NK-92 (cell line): ENCODE data around the gene EVI2A.
"Not testable (repeated sequence)": the region's sequence is repeated elsewhere in the genome, so short reads cannot be mapped to it uniquely, and the experiment has no call there.

ENCODE experiments used
- DNase-seq: peaks from one replicate; lab custom pipeline; 2025; ENCODE audit not compliant: unreplicated experiment; lab: John Stamatoyannopoulos, UW

The EVI2A gene, protein sequence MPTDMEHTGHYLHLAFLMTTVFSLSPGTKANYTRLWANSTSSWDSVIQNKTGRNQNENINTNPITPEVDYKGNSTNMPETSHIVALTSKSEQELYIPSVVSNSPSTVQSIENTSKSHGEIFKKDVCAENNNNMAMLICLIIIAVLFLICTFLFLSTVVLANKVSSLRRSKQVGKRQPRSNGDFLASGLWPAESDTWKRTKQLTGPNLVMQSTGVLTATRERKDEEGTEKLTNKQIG

DNA sequence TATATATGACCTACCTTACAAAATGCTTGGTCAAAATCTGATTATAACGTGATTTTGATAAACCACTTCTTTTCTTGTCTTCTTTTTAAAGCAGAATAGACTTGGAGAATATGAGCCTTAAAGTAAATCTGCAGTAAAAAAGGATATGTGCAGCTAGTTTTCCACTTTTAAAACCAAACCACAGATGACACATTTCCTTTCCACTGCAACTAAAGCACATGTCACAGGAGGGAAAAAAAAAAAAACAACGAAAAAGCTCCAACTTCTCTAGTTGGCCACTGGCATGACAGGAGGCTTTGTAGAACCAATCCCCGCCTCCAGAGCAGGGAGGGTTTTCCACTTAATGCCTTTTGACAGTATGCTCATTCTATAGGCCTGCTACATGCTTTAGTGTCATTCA is at the start of gene EVI2A:
EVI2A (minus strand) TSS at position 142 of the 400 bp plus-strand sequence. CDS start 2,609 bp downstream, outside the sequence.
- no peak for DNase-seq

DNA sequence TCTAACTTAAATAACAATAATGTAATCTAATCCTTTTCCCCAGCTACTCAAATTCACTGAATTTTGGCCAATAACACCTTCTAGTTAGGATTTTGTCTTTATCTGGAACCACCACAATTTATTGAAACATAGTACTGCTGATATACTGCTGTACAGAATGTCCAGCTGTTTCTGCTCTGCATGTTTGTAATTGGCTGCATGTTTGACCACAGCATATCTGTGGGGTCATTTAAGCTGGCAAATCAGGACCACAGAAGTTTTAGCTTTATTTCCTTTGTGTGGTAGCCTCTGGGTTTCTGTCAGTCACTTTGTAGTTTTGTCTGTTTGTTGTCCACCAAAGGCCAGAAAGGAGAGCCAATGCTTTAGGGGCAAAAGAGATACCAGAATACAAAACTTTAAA is 47.8 kb upstream of the EVI2A start:
- no peak for DNase-seq

DNA sequence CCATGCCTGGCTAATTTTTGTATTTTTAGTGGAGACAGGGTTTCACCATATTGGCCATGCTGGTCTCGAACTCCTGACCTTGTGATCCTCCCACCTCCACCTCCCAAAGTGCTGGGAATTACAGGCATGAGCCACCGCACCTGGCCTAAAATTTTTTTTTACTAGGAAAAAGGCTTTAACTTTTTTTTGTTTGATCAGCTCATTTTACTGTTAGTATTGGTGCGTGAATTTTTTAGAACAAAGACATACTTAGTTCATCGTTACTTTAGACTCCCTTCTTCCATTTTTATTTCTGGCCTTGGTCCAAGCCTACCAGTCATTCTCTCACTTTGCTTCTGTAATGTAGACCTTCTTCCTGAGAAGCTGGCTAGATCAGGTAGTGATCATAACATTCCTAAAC is 44.7 kb upstream of the EVI2A start:
- DNase-seq, result no peak

DNA sequence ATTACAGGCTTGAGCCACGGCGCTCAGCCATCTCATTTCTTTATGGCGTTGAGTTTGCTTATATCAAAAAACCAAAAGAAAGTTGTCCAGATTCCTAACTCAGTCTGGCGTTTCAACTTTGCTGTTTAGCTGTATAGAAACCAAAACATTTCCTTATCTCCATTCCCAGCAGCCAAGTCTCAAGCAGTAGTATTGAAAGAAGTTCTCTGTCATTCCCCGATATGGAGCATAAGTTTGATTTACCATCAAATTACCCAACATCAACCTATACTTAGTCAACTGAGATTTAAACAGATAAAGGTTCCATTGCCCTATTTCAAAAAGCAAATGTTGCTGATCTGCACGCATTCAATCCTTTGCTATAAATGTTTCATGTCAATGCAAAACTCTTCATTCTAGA is 42.6 kb upstream of the EVI2A start:
- no peak for DNase-seq

DNA sequence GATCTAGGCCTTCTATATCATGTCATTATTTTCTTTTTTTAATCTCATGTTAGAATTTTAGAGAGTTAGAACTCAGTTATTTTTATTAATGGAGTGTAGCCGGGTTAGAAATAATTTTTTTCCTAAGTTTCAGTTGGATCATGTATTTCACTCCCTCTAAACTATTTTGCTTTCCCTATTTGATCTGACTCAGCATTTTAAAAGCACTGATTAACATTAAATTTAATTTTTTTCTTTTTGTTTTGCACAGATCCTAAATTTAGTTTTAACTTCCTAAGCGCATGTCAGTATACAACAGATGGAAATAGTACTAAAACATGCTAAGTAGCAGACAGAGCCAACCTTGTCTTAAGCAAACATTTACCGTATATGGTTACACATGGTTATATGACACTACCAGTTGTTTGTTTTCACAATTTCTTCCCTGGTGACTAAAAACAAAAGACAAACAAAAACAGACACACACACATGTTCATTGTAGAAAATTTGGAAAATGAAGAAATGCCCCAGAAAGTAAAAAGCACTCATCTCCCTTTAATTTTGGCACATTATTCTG is 36.5 kb upstream of the EVI2A start:
- DNase-seq, result no peak

DNA sequence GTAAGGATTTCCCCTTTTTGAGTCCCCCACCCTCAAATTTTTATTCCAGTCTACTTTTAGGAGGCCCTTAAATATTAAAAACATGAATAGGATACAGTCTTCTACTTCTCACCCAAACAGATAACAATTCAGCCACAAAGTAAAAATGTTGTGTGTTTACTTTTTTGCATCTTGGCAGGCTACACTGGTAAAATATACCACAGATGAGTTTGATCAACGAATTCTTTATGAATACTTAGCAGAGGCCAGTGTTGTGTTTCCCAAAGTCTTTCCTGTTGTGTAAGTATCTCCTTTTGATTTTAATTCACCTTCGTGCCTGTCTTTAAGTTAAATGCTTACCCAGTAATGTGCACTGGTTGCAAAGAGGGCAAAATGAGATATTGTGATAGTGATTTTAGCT is 35.7 kb upstream of the EVI2A start:
- DNase-seq, result no peak

DNA sequence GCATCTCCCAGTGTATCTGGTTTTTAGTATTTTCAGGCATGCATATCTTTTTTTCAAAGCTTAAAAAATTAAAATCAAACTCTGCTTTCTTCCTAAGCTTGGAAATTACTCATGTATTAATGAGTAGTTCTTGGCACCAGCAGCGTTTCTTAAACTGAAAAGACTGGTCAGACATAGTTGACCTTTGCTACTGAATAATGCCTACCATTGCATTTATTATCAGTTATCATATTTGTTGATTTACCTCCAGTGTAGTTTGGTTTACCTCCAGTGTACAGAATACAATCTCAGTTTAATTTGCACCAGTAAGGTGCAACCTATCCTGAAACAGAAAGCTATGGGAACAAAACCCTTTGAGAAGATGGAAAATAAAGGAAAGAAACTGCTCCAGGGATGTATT is 34.5 kb upstream of the EVI2A start:
- DNase-seq, result no peak

DNA sequence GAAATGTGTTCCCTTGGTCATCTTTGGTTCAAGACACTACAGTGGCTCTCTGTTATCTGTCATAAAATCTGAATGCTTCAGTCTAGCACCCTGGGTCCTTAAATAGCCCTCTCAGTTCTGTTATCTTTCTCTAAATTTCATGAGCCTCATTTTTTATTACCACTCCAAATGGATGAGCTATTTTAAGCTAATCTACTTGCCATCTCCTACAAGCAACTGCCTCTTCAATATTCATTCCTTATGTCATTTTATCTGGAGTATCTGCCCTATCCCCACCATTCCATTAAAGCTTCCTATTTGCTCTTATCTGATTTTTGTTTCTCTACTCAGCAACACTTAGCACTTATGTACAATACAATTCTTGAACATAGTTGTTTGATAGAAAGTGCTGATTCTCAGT is 28.0 kb upstream of the EVI2A start:
- no peak for DNase-seq

DNA sequence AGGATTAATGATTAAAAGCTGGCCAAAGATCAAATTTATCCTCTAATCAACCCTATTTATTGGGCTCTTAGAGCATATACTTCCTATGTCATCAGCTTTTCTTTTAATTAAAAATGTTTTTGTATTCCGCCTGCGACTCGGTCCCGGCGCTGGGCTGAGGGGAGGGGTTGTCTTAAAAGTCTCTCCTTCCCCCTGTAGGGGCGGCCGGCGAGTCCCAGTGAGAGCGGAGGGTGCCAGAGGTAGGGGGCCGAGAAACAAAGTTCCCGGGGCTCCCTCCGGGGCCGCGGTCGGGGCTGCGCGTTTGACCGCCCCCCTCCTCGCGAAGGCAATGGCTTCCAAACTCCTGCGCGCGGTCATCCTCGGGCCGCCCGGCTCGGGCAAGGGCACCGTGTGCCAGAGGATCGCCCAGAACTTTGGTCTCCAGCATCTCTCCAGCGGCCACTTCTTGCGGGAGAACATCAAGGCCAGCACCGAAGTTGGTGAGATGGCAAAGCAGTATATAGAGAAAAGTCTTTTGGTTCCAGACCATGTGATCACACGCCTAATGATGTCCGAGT is 23.8 kb upstream of the EVI2A start:
- DNase-seq, result not testable (repeated sequence)

DNA sequence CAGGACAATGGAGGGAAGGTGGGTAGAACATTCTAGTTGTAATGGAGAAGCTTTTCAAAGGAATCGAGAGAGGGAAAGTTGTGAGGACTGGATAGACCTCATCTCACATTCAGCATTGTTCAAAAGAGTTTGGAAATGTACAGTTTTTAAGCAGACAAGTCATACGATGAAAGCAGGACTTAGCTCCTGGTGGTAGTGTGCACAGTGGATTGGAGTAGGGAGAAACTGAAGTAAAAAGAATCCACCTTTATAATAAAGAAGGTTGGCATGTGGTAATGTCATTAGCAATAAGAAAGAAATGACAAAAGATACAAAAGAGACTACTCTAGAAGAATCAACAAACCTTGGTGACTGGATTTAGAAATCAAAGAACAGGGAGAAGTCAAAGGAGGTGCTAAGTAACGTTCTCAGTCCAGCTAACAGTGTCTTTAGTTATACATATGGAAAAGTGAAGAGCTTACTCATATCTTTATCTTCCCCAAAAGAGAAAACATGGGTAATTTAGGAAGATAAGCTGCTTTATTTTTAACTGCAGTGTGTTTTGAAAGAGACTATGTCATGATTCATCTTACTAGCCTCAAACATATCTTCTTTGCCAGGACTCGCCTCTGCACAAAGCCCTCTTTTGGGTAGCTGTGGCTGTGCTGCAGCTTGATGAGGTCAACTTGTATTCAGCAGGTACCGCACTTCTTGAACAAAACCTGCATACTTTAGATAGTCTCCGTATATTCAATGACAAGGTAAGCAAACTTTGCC is 18.7 kb upstream of the EVI2A start:
- DNase-seq, result no peak

DNA sequence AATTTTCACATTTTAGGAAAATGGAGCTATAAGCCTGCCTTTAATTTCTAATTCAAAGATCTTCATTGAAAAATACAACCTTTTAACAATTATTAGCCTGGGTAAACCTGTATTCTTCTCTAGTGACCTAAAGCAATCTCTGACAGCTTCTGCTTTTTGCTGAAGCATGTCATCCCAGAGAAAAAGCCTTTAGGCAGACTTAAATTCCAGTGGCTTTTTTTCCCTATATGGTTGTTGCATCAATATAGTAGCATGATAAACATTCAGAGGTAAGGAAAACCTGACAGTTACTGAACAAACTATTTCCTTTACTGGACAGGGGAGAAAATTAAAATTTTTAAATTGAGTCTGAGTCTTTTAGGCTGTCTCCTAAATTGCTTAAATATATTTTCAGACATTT is 7.8 kb upstream of the EVI2A start:
- DNase-seq, result no peak

DNA sequence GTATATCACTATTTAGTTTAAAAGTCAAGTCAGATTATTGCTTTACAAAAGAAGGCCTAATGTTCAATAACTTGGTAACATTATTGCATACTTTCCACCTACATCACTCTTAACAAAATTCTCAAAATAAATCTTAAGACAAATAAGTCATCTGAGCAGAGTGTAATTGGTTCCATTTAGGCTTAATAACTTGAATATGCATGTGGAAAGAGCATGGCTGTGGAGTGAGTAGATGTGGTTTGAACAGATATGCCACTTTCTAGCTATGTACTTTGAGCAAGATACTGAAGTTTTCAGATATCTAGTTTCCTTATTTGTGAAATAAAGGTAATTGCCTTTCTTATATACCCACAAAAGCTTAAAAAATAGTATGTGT is 6.7 kb upstream of the EVI2A start:
- DNase-seq, result no peak

DNA sequence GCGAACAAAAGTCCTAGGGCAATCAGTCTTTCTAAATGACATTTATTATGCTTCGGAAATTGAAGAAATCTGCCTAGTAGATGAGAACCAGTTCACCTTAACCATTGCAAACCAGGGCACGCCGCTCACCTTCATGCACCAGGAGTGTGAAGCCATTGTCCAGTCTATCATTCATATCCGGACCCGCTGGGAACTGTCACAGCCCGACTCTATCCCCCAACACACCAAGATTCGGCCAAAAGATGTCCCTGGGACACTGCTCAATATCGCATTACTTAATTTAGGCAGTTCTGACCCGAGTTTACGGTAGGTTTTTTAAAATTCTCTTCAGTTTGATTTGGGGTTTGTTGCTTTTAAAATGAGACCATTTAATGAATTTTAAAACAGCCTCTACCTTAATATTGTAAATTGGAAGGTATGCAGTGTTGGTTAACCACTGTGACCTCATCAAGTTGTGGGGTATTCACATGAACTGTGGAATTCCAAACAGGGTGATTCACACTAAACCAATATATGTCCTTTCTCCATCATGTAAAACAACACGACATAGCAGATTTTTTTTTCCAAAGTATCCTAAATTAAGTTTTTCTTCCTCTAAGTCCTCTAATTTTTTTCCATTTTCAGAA is 6.2 kb upstream of the EVI2A start:
- no peak for DNase-seq

DNA sequence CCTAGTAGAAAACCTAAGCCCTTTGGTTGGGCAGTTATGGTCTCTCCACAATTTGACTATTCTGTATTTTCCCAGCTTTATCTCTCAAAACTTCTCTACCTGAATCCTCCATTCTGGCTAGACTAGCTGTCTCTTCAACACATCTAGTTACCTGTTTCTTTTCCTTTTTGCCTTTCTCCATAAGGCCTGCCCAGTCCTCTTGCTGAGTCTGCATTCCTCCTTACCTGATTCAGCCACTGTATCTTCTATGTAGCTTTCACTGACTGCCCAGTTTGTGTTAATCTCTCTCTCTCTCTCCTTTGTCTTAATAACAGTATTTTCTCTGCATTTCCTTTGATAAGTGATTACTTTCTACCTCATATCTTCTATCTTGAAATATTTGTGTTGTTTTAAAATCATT is 2.1 kb upstream of the EVI2A start:
- no peak for DNase-seq

DNA sequence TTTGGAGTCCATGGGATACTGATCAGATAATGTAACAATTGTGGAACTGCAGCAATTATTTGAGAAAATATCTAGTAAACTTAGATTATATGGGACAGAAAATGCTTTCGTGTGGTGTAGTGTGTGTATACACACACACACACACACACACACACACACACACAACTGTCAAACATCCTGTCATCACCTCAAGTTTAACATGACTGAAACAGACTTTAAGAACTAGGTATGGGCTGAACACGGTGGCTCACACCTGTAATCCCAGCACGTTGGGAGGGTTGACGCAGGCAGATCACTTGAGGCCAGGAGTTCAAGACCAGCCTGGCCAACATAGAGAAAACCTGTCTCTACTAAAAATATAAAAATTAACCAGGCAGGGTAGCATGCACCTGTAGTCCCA is 544 bp upstream of the EVI2A start:
- DNase-seq, result no peak

DNA sequence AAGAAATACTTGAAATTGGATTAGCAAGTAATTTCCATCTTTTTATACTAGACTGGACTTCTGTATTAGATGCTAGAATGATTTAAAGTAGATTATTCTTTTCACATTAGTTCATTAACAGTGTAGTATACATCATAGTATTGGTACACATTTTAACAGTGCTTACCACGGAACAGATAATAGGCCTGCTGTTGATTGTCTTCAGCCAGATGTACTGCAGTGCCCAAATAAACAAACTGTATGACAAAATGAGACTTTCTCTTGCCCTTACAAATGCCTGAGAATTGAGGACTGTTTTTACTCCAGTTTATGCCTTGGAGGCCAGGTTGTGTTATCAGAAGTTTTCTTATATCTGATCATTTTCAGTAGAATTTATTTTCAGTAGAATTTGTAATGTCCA is 631 bp downstream of the EVI2A start:
- no peak for DNase-seq

DNA sequence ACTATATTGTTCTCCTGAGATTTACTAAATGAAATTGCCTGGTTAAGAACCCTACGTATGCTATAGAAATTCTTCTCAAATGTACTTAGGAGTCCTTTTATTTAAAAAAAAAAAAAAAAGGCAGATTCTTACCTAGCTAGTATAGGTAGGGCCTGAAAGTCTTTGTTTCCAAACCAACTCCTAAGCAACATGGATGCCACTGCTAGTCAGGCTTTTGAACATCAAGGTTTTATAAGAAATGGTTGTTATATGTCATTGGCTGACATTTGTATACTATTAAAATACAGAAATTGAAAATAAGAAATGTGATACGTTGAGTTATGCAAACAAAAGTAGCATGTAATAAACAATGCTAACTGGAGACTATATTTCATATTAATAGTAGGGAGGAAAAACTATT is 1.2 kb downstream of the EVI2A start:
- no peak for DNase-seq

DNA sequence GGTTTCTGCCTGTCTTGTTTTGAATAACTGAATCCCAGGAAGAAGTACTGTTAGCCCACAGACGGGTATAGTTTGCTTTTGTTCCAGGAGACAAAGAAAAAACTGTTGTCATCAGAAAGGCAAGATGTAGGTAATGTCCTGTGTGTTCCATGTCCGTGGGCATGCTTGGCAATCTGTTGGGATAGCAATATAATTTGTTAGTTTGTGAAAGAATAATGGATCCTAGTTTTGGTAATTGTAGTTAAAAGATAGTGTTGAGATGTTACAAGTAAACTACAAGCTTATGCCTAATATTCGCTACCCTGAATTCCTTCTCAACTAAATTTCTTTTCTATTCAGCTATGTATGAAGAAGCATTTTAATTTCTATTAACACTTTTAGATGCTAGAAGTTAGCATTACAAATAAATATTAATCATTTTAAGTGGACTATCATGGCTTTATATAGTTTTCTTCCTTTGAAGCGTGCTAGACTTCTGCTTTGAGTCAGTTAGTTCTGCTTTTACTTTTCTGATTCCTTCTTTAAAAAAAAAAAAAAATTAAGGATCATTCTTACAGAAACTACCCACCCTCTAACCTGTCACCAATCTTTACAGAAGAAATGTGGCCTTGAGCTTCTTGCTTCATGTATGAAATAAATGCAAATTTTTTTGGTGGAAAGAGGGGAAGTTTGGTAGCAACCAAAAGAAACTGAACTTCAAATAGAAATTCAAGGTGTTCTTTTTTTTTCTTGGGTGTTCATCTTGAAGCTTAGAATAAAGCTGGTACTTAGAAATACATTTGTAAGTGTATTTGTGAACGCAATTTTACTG is 2.4 kb downstream of the EVI2A start:
- no peak for DNase-seq

DNA sequence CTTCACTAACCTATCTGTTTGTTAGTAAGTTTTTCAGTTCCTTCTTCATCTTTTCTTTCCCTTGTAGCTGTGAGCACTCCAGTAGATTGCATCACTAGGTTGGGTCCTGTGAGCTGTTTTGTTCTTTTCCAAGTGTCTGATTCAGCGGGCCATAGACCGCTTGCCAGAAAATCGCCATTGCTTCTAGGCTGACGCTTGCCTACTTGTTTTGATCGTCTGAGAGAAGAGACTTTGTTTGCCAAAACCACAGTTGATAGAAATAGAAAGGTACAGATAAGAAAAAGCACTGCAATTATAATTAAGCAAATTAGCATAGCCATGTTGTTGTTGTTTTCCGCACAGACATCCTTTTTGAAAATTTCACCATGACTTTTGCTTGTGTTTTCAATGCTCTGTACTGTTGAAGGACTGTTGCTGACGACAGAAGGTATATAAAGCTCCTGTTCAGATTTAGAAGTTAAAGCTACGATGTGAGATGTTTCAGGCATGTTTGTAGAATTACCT is 3.1 kb downstream of the EVI2A start:
- DNase-seq, result no peak

DNA sequence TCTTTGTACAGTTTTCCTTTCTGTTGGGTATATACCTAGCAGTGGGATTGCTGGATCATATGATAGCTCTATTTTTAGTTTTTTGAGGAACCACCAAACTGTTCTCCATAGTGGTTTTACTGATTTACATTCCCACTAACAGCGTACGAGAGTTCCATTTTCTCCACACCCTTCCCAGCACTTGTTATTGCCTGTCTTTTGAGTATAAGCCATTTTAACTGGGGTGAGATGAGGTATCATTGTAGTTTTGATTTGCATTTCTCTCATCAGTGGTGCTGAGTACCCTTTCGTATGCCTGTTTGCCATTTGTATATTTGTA is 6.7 kb downstream of the EVI2A start:
- no peak for DNase-seq
